AG04449 (cell line): ENCODE data around the gene CP.

Source experiments
- CTCF ChIA-PET: fragments of 350-600 bp; formaldehyde crosslinking; extraction: SDS; loops from one replicate; lab custom pipeline; 2021; ENCODE audit warnings: antibody characterized with exemption; lab: Yijun Ruan, JAX
- POLR2A ChIA-PET: fragments of 400-600, 350-600 bp; formaldehyde crosslinking; extraction: SDS; loops from one replicate; lab custom pipeline; 2020; ENCODE audit warnings: antibody characterized with exemption, inconsistent platforms; lab: Yijun Ruan, JAX
- DNase-seq: peaks from one replicate; pipeline ENCODE4 v3.0.0-alpha.2; 2010; ENCODE audit warnings: low read depth, low spot score
- H3K4me3 ChIP-seq: 2 replicates; pipeline ENCODE4 v1.5.1; 2011; ENCODE audit warnings: low read depth, mild to moderate bottlenecking, control low read depth, low read length
- TF ChIP-seq, protein P1 (sequence below): IDR thresholded peaks from one replicate; pipeline ENCODE4 v1.5.1; 2011; ENCODE audit warnings: mild to moderate bottlenecking, moderate library complexity, low read length, control low read depth, inconsistent platforms; ENCODE audit not compliant: insufficient read depth; ENCODE audit errors: missing control alignments

Gene CP

GRCh38 chr3:149150436-149150835, 71.2 kb downstream of the CP start:
- CTCF ChIA-PET: no interaction called here

DNA sequence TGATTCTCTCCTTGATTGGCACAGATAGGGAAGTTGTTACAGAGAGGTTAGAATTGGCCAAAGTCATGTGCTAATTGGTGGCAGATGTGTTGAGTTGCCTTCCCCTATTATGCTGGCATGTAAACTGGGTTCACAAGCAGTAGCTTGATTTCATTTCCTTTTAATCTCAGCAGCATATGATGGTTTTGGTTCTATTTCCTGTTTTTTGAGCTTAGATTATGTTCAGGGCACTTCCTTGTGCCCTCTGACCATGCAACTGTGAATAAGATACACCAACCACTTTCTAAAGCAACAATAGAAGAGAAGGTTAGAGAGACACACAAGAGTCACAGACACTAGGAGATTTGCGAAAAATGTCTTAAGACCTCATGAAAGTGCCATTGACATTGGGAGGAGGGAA, 75.7 kb downstream of the CP start:
- ChIA-PET POLR2A (no interaction called here), CTCF (interaction anchor here (1.1 kb wide), 1 partner anchor 10 kb away, joined by 3 read pairs; no protein-coding TSS in a partner anchor)
- no peak overlapping the region for H3K4me3 ChIP-seq
- TF ChIP-seq, protein P1, sequence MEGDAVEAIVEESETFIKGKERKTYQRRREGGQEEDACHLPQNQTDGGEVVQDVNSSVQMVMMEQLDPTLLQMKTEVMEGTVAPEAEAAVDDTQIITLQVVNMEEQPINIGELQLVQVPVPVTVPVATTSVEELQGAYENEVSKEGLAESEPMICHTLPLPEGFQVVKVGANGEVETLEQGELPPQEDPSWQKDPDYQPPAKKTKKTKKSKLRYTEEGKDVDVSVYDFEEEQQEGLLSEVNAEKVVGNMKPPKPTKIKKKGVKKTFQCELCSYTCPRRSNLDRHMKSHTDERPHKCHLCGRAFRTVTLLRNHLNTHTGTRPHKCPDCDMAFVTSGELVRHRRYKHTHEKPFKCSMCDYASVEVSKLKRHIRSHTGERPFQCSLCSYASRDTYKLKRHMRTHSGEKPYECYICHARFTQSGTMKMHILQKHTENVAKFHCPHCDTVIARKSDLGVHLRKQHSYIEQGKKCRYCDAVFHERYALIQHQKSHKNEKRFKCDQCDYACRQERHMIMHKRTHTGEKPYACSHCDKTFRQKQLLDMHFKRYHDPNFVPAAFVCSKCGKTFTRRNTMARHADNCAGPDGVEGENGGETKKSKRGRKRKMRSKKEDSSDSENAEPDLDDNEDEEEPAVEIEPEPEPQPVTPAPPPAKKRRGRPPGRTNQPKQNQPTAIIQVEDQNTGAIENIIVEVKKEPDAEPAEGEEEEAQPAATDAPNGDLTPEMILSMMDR: no peak
- no peak for DNase-seq

More at GRCh38 chr3:149150436-149150835, 71.2 kb downstream of the CP start:
- TF ChIP-seq, protein P1: no peak
- H3K4me3 ChIP-seq: no peak overlapping the region
- POLR2A ChIA-PET: no interaction called here
- no peak for DNase-seq

DNA sequence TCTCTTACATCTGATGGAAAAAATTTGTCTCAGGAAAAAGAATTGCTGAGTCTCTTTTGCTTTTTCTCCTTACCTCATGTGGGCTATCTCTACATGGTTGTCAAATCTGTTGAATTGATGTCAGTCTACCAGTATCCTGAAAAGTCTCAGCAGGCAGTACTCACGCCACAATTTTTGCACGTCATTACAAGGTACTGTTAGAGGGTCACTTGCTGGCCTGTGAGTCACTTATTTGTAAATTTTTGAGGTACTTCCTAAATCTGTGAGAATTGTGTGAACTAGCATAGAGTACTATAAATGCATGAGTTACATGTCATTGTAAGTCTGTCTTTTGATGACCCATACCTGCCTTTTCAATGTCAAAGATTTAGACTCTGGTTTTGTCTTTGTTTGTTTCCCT, 76.3 kb downstream of the CP start:
- TF ChIP-seq, protein P1: no peak
- H3K4me3 ChIP-seq: no peak overlapping the region
- POLR2A ChIA-PET: no interaction called here
- CTCF ChIA-PET: no interaction called here
- no peak for DNase-seq

GRCh38 chr3:149142682-149143081, 78.9 kb downstream of the CP start:
- TF ChIP-seq, protein P1: no peak
- ChIA-PET POLR2A (no interaction called here), CTCF (interaction anchor here (0.6 kb wide), 1 partner anchor 22 kb away, joined by 3 read pairs; no protein-coding TSS in a partner anchor)
- DNase-seq: no peak
- H3K4me3 ChIP-seq: no peak overlapping the region

DNA sequence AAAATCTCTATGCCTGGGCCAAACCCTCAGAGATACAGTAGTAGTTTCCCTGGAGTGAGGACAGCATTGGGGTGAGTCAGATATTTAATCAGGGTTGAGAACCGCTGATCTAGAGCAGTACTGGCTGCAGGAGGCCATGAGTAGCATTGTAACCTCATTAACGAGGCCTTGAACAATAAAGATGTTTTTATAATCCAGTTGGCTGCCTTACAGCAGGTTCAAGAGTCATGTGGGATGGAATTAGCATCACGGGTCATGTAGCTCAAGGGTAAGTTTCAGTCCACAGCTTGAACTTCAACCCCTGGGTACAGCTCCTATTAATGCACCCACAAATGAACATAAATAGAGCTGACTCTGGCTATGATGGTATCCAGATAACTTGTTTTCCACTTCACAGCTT, 87.1 kb downstream of the CP start:
- POLR2A ChIA-PET: no interaction called here
- TF ChIP-seq, protein P1: no peak
- no peak for DNase-seq
- H3K4me3 ChIP-seq: no peak overlapping the region
- CTCF ChIA-PET: interaction anchor here (1.3 to 2.0 kb wide), 2 partner anchors 14 to 179 kb away, joined by 4 to 10 read pairs; no protein-coding TSS in a partner anchor

DNA sequence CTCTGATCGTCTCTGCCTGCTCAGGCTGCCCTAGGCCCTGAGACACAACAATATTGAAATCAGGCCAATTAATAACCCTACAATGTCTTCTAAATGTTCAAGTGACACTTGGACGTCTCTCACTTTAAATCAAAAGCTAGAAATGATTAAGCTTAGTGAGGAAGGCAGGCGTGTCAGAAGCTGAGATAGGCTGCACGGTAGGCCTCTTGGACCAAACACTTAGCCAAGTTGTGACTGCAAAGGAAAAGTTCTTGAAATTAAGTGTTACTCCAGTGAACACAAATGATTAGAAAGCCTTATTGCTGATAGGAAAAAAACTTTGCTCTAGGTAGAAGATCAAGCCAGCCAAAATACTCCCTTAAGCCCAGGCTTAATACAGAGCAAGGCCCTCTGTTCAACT, 90.0 kb downstream of the CP start:
- ChIA-PET CTCF (interaction anchor here (1.3 to 1.8 kb wide), 2 partner anchors 9 to 11 kb away, joined by 4 to 8 read pairs; no protein-coding TSS in a partner anchor), POLR2A (interaction anchor here (0.6 kb wide), 1 partner anchor 348 kb away, joined by 3 read pairs; no protein-coding TSS in a partner anchor)
- DNase-seq: no peak
- TF ChIP-seq, protein P1: no peak
- no peak overlapping the region for H3K4me3 ChIP-seq
